Colonic mucosa (tissue), 4 donors: ENCODE data around the gene TRIM65. TPM values are rescaled to one million over a fixed set of nuclear protein-coding genes. Genes with fewer than 3 reads are reported as not detected.

ENCODE experiments used
- DNase-seq: peaks from one replicate; pipeline ENCODE4 v3.0.0-alpha.2; 2020
- H3K27ac ChIP-seq: fragments of 200-600 bp; one replicate; pipeline ENCODE4 v1.8.0; 2021
- H3K27me3 ChIP-seq: fragments of 200-600 bp; one replicate; pipeline ENCODE4 v1.8.0; 2021
- H3K36me3 ChIP-seq: fragments of 200-600 bp; one replicate; pipeline ENCODE4 v1.8.0; 2021
- H3K4me1 ChIP-seq: fragments of 200-600 bp; one replicate; pipeline ENCODE4 v1.8.0; 2021; ENCODE audit warnings: mild to moderate bottlenecking
- H3K4me3 ChIP-seq: fragments of 200-600 bp; one replicate; pipeline ENCODE4 v1.8.0; 2021
- H3K9ac ChIP-seq, 2 donors: one replicate each; pipeline ENCODE4 v1.7.0; 2013; ENCODE audit warnings: control low read depth in 2 of 2, low read depth in 2 of 2, low read length in 2 of 2
- H3K9me3 ChIP-seq: fragments of 200-600 bp; one replicate; pipeline ENCODE4 v1.8.0; 2021
- intact Hi-C: fragments of 100-400 bp; cut with DNase I; formaldehyde crosslinking; loops from one replicate; pipeline ENCODE4 v1.14.1; 2022
- total RNA-seq, 2 donors: library from RNA; stranded (reverse); fragmentation: NEBNext Ultra II Directional in 1 of 2; extraction: Animal tissue kit (Norgen Biotek cat#: 25700) in 1 of 2; gene quantifications; one replicate each; pipeline ENCODE4 v1.2.1, GENCODE V29; 2021
- TF ChIP-seq, protein P1 (sequence below): fragments of 200-600 bp; IDR thresholded peaks from one replicate; pipeline ENCODE4 v1.8.0; 2022; ENCODE audit warnings: antibody characterized with exemption, mild to moderate bottlenecking
- donor health status: healthy.
- donor health status: DM: no; HTN: no; CAD: no.
- donor health status: DM: no; HTN: no; CAD: no.

The TRIM65 gene
- total RNA-seq, 2 donors from 2014 or later: 14.5 to 26.0 TPM

GRCh38 chr17:75927286-75927922 lies 30.7 kb upstream of the TRIM65 start:
- no peaks in the 10 kb centered on the region for H3K9me3 ChIP-seq
- H3K4me1 ChIP-seq: no peaks in the 10 kb centered on the region
- H3K36me3 ChIP-seq: no peaks in the 10 kb centered on the region
- H3K9ac ChIP-seq: no peak overlapping the region
- H3K27ac ChIP-seq: no peak overlapping the region
- intact Hi-C loops: no loop called here
- no peak overlapping the region for H3K4me3 ChIP-seq
- no peaks in the 10 kb centered on the region for H3K27me3 ChIP-seq
- peak; percentile 38 for DNase-seq
- TF ChIP-seq, protein P1, sequence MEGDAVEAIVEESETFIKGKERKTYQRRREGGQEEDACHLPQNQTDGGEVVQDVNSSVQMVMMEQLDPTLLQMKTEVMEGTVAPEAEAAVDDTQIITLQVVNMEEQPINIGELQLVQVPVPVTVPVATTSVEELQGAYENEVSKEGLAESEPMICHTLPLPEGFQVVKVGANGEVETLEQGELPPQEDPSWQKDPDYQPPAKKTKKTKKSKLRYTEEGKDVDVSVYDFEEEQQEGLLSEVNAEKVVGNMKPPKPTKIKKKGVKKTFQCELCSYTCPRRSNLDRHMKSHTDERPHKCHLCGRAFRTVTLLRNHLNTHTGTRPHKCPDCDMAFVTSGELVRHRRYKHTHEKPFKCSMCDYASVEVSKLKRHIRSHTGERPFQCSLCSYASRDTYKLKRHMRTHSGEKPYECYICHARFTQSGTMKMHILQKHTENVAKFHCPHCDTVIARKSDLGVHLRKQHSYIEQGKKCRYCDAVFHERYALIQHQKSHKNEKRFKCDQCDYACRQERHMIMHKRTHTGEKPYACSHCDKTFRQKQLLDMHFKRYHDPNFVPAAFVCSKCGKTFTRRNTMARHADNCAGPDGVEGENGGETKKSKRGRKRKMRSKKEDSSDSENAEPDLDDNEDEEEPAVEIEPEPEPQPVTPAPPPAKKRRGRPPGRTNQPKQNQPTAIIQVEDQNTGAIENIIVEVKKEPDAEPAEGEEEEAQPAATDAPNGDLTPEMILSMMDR: peak; percentile 26

GRCh38 chr17:75926456-75926855 lies 29.7 kb upstream of the TRIM65 start:
- H3K9ac ChIP-seq: no peak overlapping the region
- TF ChIP-seq, protein P1: no peak
- H3K9me3 ChIP-seq: no peaks in the 10 kb centered on the region
- H3K4me3 ChIP-seq: no peak overlapping the region
- H3K36me3 ChIP-seq: no peaks in the 10 kb centered on the region
- no peak overlapping the region for H3K27ac ChIP-seq
- intact Hi-C loops: no loop called here
- H3K4me1 ChIP-seq: no peaks in the 10 kb centered on the region
- H3K27me3 ChIP-seq: no peaks in the 10 kb centered on the region
- DNase-seq: no peak

- Histone ChIP-seq H3K4me3 (no peak overlapping the region), H3K36me3 (no peaks in the 10 kb centered on the region), H3K27ac (no peak overlapping the region), H3K9ac (no peak overlapping the region), H3K4me1 (no peaks in the 10 kb centered on the region), H3K27me3 (no peaks in the 10 kb centered on the region), H3K9me3 (no peaks in the 10 kb centered on the region)
- DNase-seq: no peak
- intact Hi-C loops: no loop called here
- TF ChIP-seq, protein P1: no peak
These were observed 29.2 kb upstream of the TRIM65 start for GRCh38 chr17:75925912-75926311.

GRCh38 chr17:75925103-75925502 lies 28.4 kb upstream of the TRIM65 start:
- Histone ChIP-seq H3K36me3 (no peaks in the 10 kb centered on the region), H3K4me1 (no peaks in the 10 kb centered on the region), H3K9ac (no peak overlapping the region), H3K4me3 (no peak overlapping the region), H3K27ac (no peak overlapping the region), H3K27me3 (no peaks in the 10 kb centered on the region), H3K9me3 (no peaks in the 10 kb centered on the region)
- TF ChIP-seq, protein P1: no peak
- no peak for DNase-seq
- intact Hi-C loops: no loop called here

- intact Hi-C loops: no loop called here
- H3K9me3 ChIP-seq: no peaks in the 10 kb centered on the region
- TF ChIP-seq, protein P1: no peak
- no peaks in the 10 kb centered on the region for H3K4me1 ChIP-seq
- H3K36me3 ChIP-seq: no peaks in the 10 kb centered on the region
- no peaks in the 10 kb centered on the region for H3K27me3 ChIP-seq
- no peak overlapping the region for H3K4me3 ChIP-seq
- H3K9ac ChIP-seq: no peak overlapping the region
- H3K27ac ChIP-seq: no peak overlapping the region
- DNase-seq: no peak
These were observed 26.5 kb upstream of the TRIM65 start for GRCh38 chr17:75922963-75923874.
